HepG2 (cell line): ENCODE measurements around the gene ZNF385B. TPM values are rescaled to one million over a fixed set of nuclear protein-coding genes. Genes with fewer than 3 reads are reported as not detected.
A peak's percentile ranks its signal among the peaks of the same experiment; 100 is the strongest.

ENCODE experiments used
- ADNP ChIP-seq: sonication (generic); formaldehyde crosslinking; IDR thresholded peaks from 2 replicates; pipeline ENCODE4 v1.4.0; 2020; ENCODE audit warnings: missing genetic modification reagents
- ARID3A ChIP-seq: IDR thresholded peaks from 2 replicates; pipeline ENCODE4 v1.6.1; 2012; ENCODE audit warnings: low read depth, low read length, improper control_type of control experiment
- DMAP1 ChIP-seq: IDR thresholded peaks from 2 replicates; pipeline ENCODE4 v1.6.1; 2016
- EZH2 ChIP-seq: conservative IDR thresholded peaks from 2 replicates; pipeline ENCODE4 v1.6.1; 2012; ENCODE audit warnings: mild to moderate bottlenecking, low read depth, low read length, moderate library complexity
- MAFF ChIP-seq: IDR thresholded peaks from 2 replicates; pipeline ENCODE4 v1.6.1; 2011; ENCODE audit warnings: low read depth, low read length, improper control_type of control experiment
- NFIB ChIP-seq: sonication (generic); formaldehyde crosslinking; IDR thresholded peaks from 2 replicates; pipeline ENCODE4 v1.9.0; 2021; ENCODE audit warnings: missing genetic modification reagents, mild to moderate bottlenecking, borderline replicate concordance
- NR2F6 ChIP-seq, 2 experiments: IDR thresholded peaks; 2 replicates each; pipeline ENCODE4 v1.6.1; 2016; ENCODE audit warnings: antibody characterized with exemption in 1 of 2, mild to moderate bottlenecking in 1 of 2
- PPARG ChIP-seq: conservative IDR thresholded peaks from 2 replicates; pipeline ENCODE4 v1.6.1; 2016; ENCODE audit warnings: missing biosample characterization, missing genetic modification reagents
- SMAD9 ChIP-seq: sonication (generic); formaldehyde crosslinking; IDR thresholded peaks from 2 replicates; pipeline ENCODE4 v1.5.1; 2020; ENCODE audit warnings: mild to moderate bottlenecking, missing genetic modification reagents
- SNRNP70 ChIP-seq: fragments of 200-400 bp; formaldehyde crosslinking; IDR thresholded peaks from 2 replicates; pipeline ENCODE4 v1.6.1; 2017; ENCODE audit warnings: mild to moderate bottlenecking, low read depth, low read length, moderate library complexity
- SOX5 ChIP-seq: IDR thresholded peaks from 2 replicates; pipeline ENCODE4 v1.6.1; 2016; ENCODE audit warnings: borderline replicate concordance
- STAT6 ChIP-seq: sonication (generic); formaldehyde crosslinking; IDR thresholded peaks from 2 replicates; pipeline ENCODE4 v1.4.0; 2020; ENCODE audit warnings: missing genetic modification reagents, mild to moderate bottlenecking, borderline replicate concordance
- YY1 ChIP-seq: IDR thresholded peaks from 2 replicates; pipeline ENCODE4 v1.6.1; 2011; ENCODE audit warnings: low read length, low read depth, moderate library complexity, mild to moderate bottlenecking; ENCODE audit not compliant: insufficient read depth, insufficient replicate concordance
- ZBTB7B ChIP-seq: sonication (generic); formaldehyde crosslinking; IDR thresholded peaks from 2 replicates; pipeline ENCODE4 v1.4.0; 2020; ENCODE audit warnings: missing genetic modification reagents
- ZNF333 ChIP-seq: sonication (generic); formaldehyde crosslinking; IDR thresholded peaks from 2 replicates; pipeline ENCODE4 v1.4.0; 2020; ENCODE audit warnings: mild to moderate bottlenecking, missing genetic modification reagents, borderline replicate concordance
- ZNF350 ChIP-seq: sonication (generic); formaldehyde crosslinking; IDR thresholded peaks from 2 replicates; pipeline ENCODE4 v1.4.0; 2020; ENCODE audit warnings: mild to moderate bottlenecking, low read depth, missing genetic modification reagents, borderline replicate concordance
- ZNF564 ChIP-seq: sonication (generic); formaldehyde crosslinking; IDR thresholded peaks from 2 replicates; pipeline ENCODE4 v1.8.1; 2023; ENCODE audit warnings: mild to moderate bottlenecking, missing genetic modification reagents
- ZNF747 ChIP-seq: sonication (generic); formaldehyde crosslinking; IDR thresholded peaks from 2 replicates; pipeline ENCODE4 v1.8.1; 2023; ENCODE audit warnings: missing genetic modification reagents, mild to moderate bottlenecking, borderline replicate concordance
- ZNF891 ChIP-seq: sonication (generic); formaldehyde crosslinking; IDR thresholded peaks from 2 replicates; pipeline ENCODE4 v1.5.0; 2020; ENCODE audit warnings: mild to moderate bottlenecking, missing genetic modification reagents
- polyA plus RNA-seq, 8 experiments: library from polyadenylated mRNA; depleted of rRNA in 3 of 8; stranded (reverse) in 7 of 8; unstranded in 1 of 8; fragments of >200 nt; fragmentation: Illumina TruSeq in 4 of 8; extraction: Trizol in 4 of 8; gene quantifications; 2 replicates each; pipeline versions ENCODE4 v1.2.1 to v1.2.3, GENCODE V29; 2011 to 2016; ENCODE audit warnings: low read depth in 4 of 8, missing spikeins in 1 of 8, mixed read lengths in 1 of 8; ENCODE audit not compliant: insufficient read depth in 1 of 8
- total RNA-seq, 5 experiments: library from RNA; depleted of rRNA; stranded (reverse); fragments of >200 nt; fragmentation: Illumina TruSeq; extraction: Trizol; gene quantifications; 2 replicates each; pipeline ENCODE4 v1.2.3, GENCODE V29; 2016; ENCODE audit warnings: low read depth in 1 of 5
- TF ChIP-seq, protein P1 (sequence below): sonication (generic); formaldehyde crosslinking; IDR thresholded peaks from 2 replicates; pipeline ENCODE4 v1.5.0; 2020; ENCODE audit warnings: missing genetic modification reagents
- TF ChIP-seq, protein P2 (sequence below): sonication (generic); formaldehyde crosslinking; IDR thresholded peaks from 2 replicates; pipeline ENCODE4 v1.9.0; 2021; ENCODE audit warnings: missing genetic modification reagents, borderline replicate concordance
- TF ChIP-seq, protein P3 (sequence below): sonication (generic); formaldehyde crosslinking; IDR thresholded peaks from 2 replicates; pipeline ENCODE4 v1.8.0; 2023; ENCODE audit warnings: mild to moderate bottlenecking, missing genetic modification reagents
- TF ChIP-seq, protein P4 (sequence below): sonication (generic); formaldehyde crosslinking; IDR thresholded peaks from 2 replicates; pipeline ENCODE4 v1.8.1; 2022; ENCODE audit warnings: mild to moderate bottlenecking, missing genetic modification reagents

Gene ZNF385B
- total and polyA plus RNA-seq, 2 of the 13 experiments (the other 11 are each of a cell fraction or from before 2014, with no cell fraction given): 3.3 to 6.7 TPM

DNA sequence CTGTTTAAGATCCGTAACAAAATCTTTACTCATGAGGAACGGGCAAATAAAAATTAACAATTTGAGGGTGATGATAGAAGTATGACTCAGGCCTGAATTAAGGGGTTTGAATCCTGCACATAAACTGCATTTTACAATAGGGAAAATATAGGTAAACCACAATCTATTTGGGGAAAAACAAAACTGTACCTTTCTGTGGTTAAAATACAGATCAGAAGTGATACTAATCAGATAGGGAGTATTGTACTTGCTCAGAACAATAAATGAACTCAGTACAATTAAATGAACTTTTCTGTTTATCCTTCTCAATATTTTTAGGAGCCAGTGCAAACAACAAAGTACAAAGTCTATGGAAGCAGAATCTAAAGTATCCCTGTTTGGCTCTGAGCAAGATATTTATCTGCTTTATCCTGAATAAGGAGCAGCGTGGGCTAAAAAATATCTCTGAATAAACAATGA, 287.3 kb downstream of the ZNF385B start (continued):
- TF ChIP-seq ADNP (CRISPR knock-in tag) (no peak), PPARG (peak; percentile 84), ZNF333 (no peak), SOX5 (CRISPR knock-in tag) (peak; percentile 97), ZNF564 (no peak), EZH2 (no peak), YY1 (no peak), SNRNP70 (no peak), NR2F6 (IDR thresholded peaks at IDR 0.05) (peak; percentile 27; the same call in 1 of the 2 replicates), NR2F6 (CRISPR knock-in tag; IDR thresholded peaks at IDR 0.05) (0 out of 2 replicates have a peak, but pooled peaks have one; percentile 19), NFIB (CRISPR knock-in tag) (no peak), DMAP1 (CRISPR knock-in tag) (no peak), ZNF891 (CRISPR knock-in tag) (no peak), ZNF747 (CRISPR knock-in tag) (no peak), ARID3A (peak; percentile 87), SMAD9 (CRISPR knock-in tag) (no peak), MAFF (no peak), STAT6 (CRISPR knock-in tag) (no peak), ZBTB7B (CRISPR knock-in tag) (0 out of 2 replicates have a peak, but pooled peaks have one; percentile 27), ZNF350 (CRISPR knock-in tag) (no peak)
- TF ChIP-seq, protein P1, sequence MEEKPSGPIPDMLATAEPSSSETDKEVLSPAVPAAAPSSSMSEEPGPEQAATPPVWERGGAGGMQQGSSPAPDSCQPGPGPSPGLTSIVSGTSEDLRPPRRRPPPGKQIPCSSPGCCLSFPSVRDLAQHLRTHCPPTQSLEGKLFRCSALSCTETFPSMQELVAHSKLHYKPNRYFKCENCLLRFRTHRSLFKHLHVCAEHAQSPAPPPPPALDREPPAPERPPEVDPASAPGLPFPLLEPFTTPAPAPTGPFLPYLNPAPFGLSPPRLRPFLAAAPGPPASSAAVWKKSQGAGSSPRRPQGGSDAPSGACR (CRISPR knock-in tag): peak; percentile 55; the same call in 1 of the 2 replicates
- TF ChIP-seq, protein P2, sequence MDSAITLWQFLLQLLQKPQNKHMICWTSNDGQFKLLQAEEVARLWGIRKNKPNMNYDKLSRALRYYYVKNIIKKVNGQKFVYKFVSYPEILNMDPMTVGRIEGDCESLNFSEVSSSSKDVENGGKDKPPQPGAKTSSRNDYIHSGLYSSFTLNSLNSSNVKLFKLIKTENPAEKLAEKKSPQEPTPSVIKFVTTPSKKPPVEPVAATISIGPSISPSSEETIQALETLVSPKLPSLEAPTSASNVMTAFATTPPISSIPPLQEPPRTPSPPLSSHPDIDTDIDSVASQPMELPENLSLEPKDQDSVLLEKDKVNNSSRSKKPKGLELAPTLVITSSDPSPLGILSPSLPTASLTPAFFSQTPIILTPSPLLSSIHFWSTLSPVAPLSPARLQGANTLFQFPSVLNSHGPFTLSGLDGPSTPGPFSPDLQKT (CRISPR knock-in tag): no peak
- TF ChIP-seq, protein P3, sequence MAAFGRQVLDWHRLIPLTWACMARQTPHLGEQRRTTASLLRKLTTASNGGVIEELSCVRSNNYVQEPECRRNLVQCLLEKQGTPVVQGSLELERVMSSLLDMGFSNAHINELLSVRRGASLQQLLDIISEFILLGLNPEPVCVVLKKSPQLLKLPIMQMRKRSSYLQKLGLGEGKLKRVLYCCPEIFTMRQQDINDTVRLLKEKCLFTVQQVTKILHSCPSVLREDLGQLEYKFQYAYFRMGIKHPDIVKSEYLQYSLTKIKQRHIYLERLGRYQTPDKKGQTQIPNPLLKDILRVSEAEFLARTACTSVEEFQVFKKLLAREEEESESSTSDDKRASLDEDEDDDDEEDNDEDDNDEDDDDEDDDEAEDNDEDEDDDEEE (CRISPR knock-in tag): no peak
- TF ChIP-seq, protein P4, sequence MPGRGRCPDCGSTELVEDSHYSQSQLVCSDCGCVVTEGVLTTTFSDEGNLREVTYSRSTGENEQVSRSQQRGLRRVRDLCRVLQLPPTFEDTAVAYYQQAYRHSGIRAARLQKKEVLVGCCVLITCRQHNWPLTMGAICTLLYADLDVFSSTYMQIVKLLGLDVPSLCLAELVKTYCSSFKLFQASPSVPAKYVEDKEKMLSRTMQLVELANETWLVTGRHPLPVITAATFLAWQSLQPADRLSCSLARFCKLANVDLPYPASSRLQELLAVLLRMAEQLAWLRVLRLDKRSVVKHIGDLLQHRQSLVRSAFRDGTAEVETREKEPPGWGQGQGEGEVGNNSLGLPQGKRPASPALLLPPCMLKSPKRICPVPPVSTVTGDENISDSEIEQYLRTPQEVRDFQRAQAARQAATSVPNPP: no peak
